HEK293 (cell line): ENCODE data around the gene HOGA1.

Experiments
- CTCF ChIA-PET: fragments of 350-600 bp; formaldehyde crosslinking; extraction: SDS; loops from one replicate; lab custom pipeline; 2021; ENCODE audit warnings: antibody characterized with exemption; lab: Yijun Ruan, JAX
- POLR2A ChIA-PET: fragments of 300-600 bp; formaldehyde crosslinking; extraction: SDS; loops from one replicate; lab custom pipeline; 2020; ENCODE audit warnings: antibody characterized with exemption, inconsistent platforms; lab: Yijun Ruan, JAX
- H3K27ac ChIP-seq: fragments of 200-500 bp; sonication (Bioruptor generic); 2 replicates; pipeline ENCODE4 v1.5.1; 2014; ENCODE audit warnings: low read depth, low read length, control low read depth, inconsistent platforms; ENCODE audit errors: extremely low read depth
- H3K36me3 ChIP-seq, 2 experiments: fragments of 200-500 bp in 1 of 2; sonication (Bioruptor generic) in 1 of 2; 1 replicate in 1 of 2; 2 replicates in 1 of 2; pipeline ENCODE4 v1.5.1; 2014 to 2017; ENCODE audit warnings: inconsistent platforms in 2 of 2, low read length in 2 of 2; ENCODE audit not compliant: control insufficient read depth in 2 of 2, insufficient read depth in 1 of 2
- H3K4me1 ChIP-seq: fragments of 200-500 bp; sonication (Bioruptor generic); 2 replicates; pipeline ENCODE4 v1.5.1; 2014; ENCODE audit warnings: mild to moderate bottlenecking, low read length, inconsistent platforms; ENCODE audit not compliant: control insufficient read depth, insufficient read depth
- H3K4me3 ChIP-seq: 2 replicates; pipeline ENCODE4 v1.5.1; 2011; ENCODE audit warnings: low read depth, mild to moderate bottlenecking, control low read depth, low read length, moderate library complexity
- H3K9me3 ChIP-seq: fragments of 200-500 bp; sonication (Bioruptor generic); 2 replicates; pipeline ENCODE4 v1.5.1; 2014; ENCODE audit warnings: low read depth, low read length, inconsistent platforms; ENCODE audit not compliant: control insufficient read depth, insufficient read depth
- BCL6B ChIP-seq: fragments of 450-650 bp; formaldehyde crosslinking; IDR thresholded peaks from 2 replicates; pipeline ENCODE4 v1.5.1; 2017; ENCODE audit warnings: missing biosample characterization, missing genetic modification characterization
- REST ChIP-seq: fragments of 450-650 bp; formaldehyde crosslinking; IDR thresholded peaks from 2 replicates; pipeline ENCODE4 v1.5.1; 2016; ENCODE audit warnings: missing biosample characterization, missing genetic modification characterization
- SCRT1 ChIP-seq: fragments of 450-650 bp; formaldehyde crosslinking; IDR thresholded peaks from 2 replicates; pipeline ENCODE4 v1.5.1; 2016; ENCODE audit warnings: missing biosample characterization, missing genetic modification characterization, borderline replicate concordance
- YY1 ChIP-seq: fragments of 450-650 bp; formaldehyde crosslinking; IDR thresholded peaks from 2 replicates; pipeline ENCODE4 v1.5.1; 2018; ENCODE audit warnings: missing biosample characterization, missing genetic modification characterization
- ZBTB20 ChIP-seq: fragments of 450-650 bp; formaldehyde crosslinking; IDR thresholded peaks from 2 replicates; pipeline ENCODE4 v1.5.1; 2016; ENCODE audit warnings: missing biosample characterization, missing genetic modification characterization
- ZFP3 ChIP-seq: fragments of 450-650 bp; formaldehyde crosslinking; IDR thresholded peaks from 2 replicates; pipeline ENCODE4 v1.5.1; 2016; ENCODE audit warnings: low read depth, missing biosample characterization, missing genetic modification characterization
- ZNF10 ChIP-seq: fragments of 450-650 bp; formaldehyde crosslinking; IDR thresholded peaks from 2 replicates; pipeline ENCODE4 v1.5.1; 2017; ENCODE audit warnings: missing biosample characterization, missing genetic modification characterization
- ZNF426 ChIP-seq: fragments of 450-650 bp; formaldehyde crosslinking; IDR thresholded peaks from 2 replicates; pipeline ENCODE4 v1.5.1; 2017; ENCODE audit warnings: missing biosample characterization, missing genetic modification characterization, mild to moderate bottlenecking, inconsistent platforms, moderate library complexity
- ZNF473 ChIP-seq: fragments of 450-650 bp; formaldehyde crosslinking; IDR thresholded peaks from 2 replicates; pipeline ENCODE4 v1.5.1; 2017; ENCODE audit warnings: missing biosample characterization, missing genetic modification characterization
- ZNF548 ChIP-seq: fragments of 450-650 bp; formaldehyde crosslinking; IDR thresholded peaks from 2 replicates; pipeline ENCODE4 v1.5.1; 2016; ENCODE audit warnings: missing biosample characterization, missing genetic modification characterization
- ZNF555 ChIP-seq: fragments of 450-650 bp; formaldehyde crosslinking; conservative IDR thresholded peaks from 2 replicates; pipeline ENCODE4 v1.5.1; 2017; ENCODE audit warnings: missing biosample characterization, mild to moderate bottlenecking, missing genetic modification characterization, inconsistent platforms
- ZNF626 ChIP-seq: fragments of 450-650 bp; sonication (Bioruptor Pico); formaldehyde crosslinking; IDR thresholded peaks from 2 replicates; pipeline ENCODE4 v1.5.1; 2018; ENCODE audit warnings: missing biosample characterization, missing genetic modification characterization, inconsistent platforms
- ZNF664 ChIP-seq: fragments of 450-650 bp; formaldehyde crosslinking; IDR thresholded peaks from 2 replicates; pipeline ENCODE4 v1.5.1; 2016; ENCODE audit warnings: missing biosample characterization, missing genetic modification characterization
- ZNF707 ChIP-seq: fragments of 450-650 bp; formaldehyde crosslinking; IDR thresholded peaks from 2 replicates; pipeline ENCODE4 v1.5.1; 2016; ENCODE audit warnings: missing biosample characterization, missing genetic modification characterization
- ZNF76 ChIP-seq: fragments of 450-650 bp; formaldehyde crosslinking; IDR thresholded peaks from 2 replicates; pipeline ENCODE4; 2016; ENCODE audit warnings: low read depth, missing biosample characterization, missing genetic modification characterization, borderline replicate concordance
- ZNF843 ChIP-seq: fragments of 450-650 bp; formaldehyde crosslinking; IDR thresholded peaks from 2 replicates; pipeline ENCODE4 v1.5.1; 2016; ENCODE audit warnings: missing biosample characterization, missing genetic modification characterization
- ZSCAN23 ChIP-seq: fragments of 450-650 bp; formaldehyde crosslinking; IDR thresholded peaks from 2 replicates; pipeline ENCODE4 v1.5.1; 2016; ENCODE audit warnings: missing biosample characterization, missing genetic modification characterization
- ZSCAN5A ChIP-seq: fragments of 450-650 bp; formaldehyde crosslinking; IDR thresholded peaks from 2 replicates; pipeline ENCODE4 v1.5.1; 2016; ENCODE audit warnings: missing biosample characterization, missing genetic modification characterization
- TF ChIP-seq, protein P1 (sequence below): fragments of 450-650 bp; formaldehyde crosslinking; conservative IDR thresholded peaks from 2 replicates; pipeline ENCODE4 v1.5.1; 2016; ENCODE audit warnings: low read depth, missing biosample characterization, missing genetic modification characterization
- TF ChIP-seq, protein P2 (sequence below): fragments of 450-650 bp; formaldehyde crosslinking; IDR thresholded peaks from 2 replicates; pipeline ENCODE4 v1.5.0; 2017; ENCODE audit warnings: missing biosample characterization, missing genetic modification characterization, borderline replicate concordance

HOGA1 gene

GRCh38 chr10:97631098-97631497 is 46.9 kb downstream of the HOGA1 start:
- CTCF ChIA-PET, result interaction anchor here (0.7 kb wide), 1 partner anchor 1401 kb away, joined by 3 read pairs; no protein-coding TSS in a partner anchor
- H3K4me3 ChIP-seq, result no peak overlapping the region
- TF ChIP-seq ZFP3 (tag by site-specific recombination), result no peak
- TF ChIP-seq ZNF664 (tag by site-specific recombination), result no peak
- TF ChIP-seq ZNF473 (tag by site-specific recombination), result no peak
- no peak for TF ChIP-seq REST (tag by site-specific recombination)
- no peaks in the 10 kb centered on the region for H3K9me3 ChIP-seq
- no peaks in the 10 kb centered on the region for H3K36me3 ChIP-seq
- H3K4me1 ChIP-seq, result no peaks in the 10 kb centered on the region
- POLR2A ChIA-PET, result no interaction called here
- H3K27ac ChIP-seq, result no peak overlapping the region

GRCh38 chr10:97632949-97633884 is 49.0 kb downstream of the HOGA1 start, which contains the start of gene MORN4:
TSS of gene MORN4 (minus strand) at chr10:97633500. CDS start at chr10:97619653, 13,847 bp downstream.
- Histone ChIP-seq H3K36me3 (no peaks in the 10 kb centered on the region), H3K4me3 (peak within 1 kb of the TSS; percentile 65), H3K4me1 (no peaks in the 10 kb centered on the region), H3K27ac (no peak within 1 kb of the TSS; the same call in 1 of the 2 replicates), H3K9me3 (no peaks in the 10 kb centered on the region)
- ChIA-PET CTCF (interaction anchor here (0.9 to 1.7 kb wide), 2 partner anchors 16 to 25 kb away, joined by 4 read pairs; no protein-coding TSS in a partner anchor), POLR2A (interaction anchor here (1.0 kb wide), 1 partner anchor 103 kb away, joined by 3 read pairs; the partner anchor contains the start of gene ZFYVE27)
- TF ChIP-seq, protein P1, sequence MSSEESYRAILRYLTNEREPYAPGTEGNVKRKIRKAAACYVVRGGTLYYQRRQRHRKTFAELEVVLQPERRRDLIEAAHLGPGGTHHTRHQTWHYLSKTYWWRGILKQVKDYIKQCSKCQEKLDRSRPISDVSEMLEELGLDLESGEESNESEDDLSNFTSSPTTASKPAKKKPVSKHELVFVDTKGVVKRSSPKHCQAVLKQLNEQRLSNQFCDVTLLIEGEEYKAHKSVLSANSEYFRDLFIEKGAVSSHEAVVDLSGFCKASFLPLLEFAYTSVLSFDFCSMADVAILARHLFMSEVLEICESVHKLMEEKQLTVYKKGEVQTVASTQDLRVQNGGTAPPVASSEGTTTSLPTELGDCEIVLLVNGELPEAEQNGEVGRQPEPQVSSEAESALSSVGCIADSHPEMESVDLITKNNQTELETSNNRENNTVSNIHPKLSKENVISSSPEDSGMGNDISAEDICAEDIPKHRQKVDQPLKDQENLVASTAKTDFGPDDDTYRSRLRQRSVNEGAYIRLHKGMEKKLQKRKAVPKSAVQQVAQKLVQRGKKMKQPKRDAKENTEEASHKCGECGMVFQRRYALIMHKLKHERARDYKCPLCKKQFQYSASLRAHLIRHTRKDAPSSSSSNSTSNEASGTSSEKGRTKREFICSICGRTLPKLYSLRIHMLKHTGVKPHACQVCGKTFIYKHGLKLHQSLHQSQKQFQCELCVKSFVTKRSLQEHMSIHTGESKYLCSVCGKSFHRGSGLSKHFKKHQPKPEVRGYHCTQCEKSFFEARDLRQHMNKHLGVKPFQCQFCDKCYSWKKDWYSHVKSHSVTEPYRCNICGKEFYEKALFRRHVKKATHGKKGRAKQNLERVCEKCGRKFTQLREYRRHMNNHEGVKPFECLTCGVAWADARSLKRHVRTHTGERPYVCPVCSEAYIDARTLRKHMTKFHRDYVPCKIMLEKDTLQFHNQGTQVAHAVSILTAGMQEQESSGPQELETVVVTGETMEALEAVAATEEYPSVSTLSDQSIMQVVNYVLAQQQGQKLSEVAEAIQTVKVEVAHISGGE (tag by site-specific recombination), result peak; percentile 33; the same call in 1 of the 2 replicates
- no peak for TF ChIP-seq ZNF426 (tag by site-specific recombination)
- TF ChIP-seq ZSCAN23 (tag by site-specific recombination), result no peak
- no peak for TF ChIP-seq ZNF626 (tag by site-specific recombination)
- no peak for TF ChIP-seq SCRT1 (tag by site-specific recombination)
- TF ChIP-seq ZNF548 (tag by site-specific recombination), result no peak
- peak; percentile 93 for TF ChIP-seq ZBTB20
- TF ChIP-seq YY1 (tag by site-specific recombination), result peak; percentile 99
- TF ChIP-seq ZNF10 (tag by site-specific recombination), result 0 out of 2 replicates have a peak, but pooled peaks have one; percentile 8
- TF ChIP-seq ZNF843 (tag by site-specific recombination), result no peak; the same call in none of the 2 replicates
- TF ChIP-seq ZSCAN5A, result peak; percentile 38; the same call in 1 of the 2 replicates
- no peak for TF ChIP-seq BCL6B (tag by site-specific recombination)
- TF ChIP-seq, protein P2, sequence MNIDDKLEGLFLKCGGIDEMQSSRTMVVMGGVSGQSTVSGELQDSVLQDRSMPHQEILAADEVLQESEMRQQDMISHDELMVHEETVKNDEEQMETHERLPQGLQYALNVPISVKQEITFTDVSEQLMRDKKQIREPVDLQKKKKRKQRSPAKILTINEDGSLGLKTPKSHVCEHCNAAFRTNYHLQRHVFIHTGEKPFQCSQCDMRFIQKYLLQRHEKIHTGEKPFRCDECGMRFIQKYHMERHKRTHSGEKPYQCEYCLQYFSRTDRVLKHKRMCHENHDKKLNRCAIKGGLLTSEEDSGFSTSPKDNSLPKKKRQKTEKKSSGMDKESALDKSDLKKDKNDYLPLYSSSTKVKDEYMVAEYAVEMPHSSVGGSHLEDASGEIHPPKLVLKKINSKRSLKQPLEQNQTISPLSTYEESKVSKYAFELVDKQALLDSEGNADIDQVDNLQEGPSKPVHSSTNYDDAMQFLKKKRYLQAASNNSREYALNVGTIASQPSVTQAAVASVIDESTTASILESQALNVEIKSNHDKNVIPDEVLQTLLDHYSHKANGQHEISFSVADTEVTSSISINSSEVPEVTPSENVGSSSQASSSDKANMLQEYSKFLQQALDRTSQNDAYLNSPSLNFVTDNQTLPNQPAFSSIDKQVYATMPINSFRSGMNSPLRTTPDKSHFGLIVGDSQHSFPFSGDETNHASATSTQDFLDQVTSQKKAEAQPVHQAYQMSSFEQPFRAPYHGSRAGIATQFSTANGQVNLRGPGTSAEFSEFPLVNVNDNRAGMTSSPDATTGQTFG (tag by site-specific recombination), result no peak
- peak; percentile 94 for TF ChIP-seq ZNF76
- no peak for TF ChIP-seq ZNF555 (tag by site-specific recombination)
- no peak for TF ChIP-seq ZNF707
